ENCODE data around the gene SLC27A3. TPM values are rescaled to one million over a fixed set of nuclear protein-coding genes. Genes with fewer than 3 reads are reported as not detected.
A peak's percentile ranks its signal among the peaks of the same experiment; 100 is the strongest.

The SLC27A3 gene, protein sequence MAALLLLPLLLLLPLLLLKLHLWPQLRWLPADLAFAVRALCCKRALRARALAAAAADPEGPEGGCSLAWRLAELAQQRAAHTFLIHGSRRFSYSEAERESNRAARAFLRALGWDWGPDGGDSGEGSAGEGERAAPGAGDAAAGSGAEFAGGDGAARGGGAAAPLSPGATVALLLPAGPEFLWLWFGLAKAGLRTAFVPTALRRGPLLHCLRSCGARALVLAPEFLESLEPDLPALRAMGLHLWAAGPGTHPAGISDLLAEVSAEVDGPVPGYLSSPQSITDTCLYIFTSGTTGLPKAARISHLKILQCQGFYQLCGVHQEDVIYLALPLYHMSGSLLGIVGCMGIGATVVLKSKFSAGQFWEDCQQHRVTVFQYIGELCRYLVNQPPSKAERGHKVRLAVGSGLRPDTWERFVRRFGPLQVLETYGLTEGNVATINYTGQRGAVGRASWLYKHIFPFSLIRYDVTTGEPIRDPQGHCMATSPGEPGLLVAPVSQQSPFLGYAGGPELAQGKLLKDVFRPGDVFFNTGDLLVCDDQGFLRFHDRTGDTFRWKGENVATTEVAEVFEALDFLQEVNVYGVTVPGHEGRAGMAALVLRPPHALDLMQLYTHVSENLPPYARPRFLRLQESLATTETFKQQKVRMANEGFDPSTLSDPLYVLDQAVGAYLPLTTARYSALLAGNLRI
- total RNA-seq (2021; fragmentation: NEBNext Ultra II Directional; extraction: Animal tissue kit (Norgen Biotek cat#: 25700)) = 1 to 10 TPM; 5.0 to 7.0 (median 6.1) TPM
- long read RNA-seq, transcript SLC27A3-201 (10 exons, 3,351 nt) = major isoform, 6 of 8 reads
- long read RNA-seq, partial matches to known transcripts = 0 of 8 reads
- long read RNA-seq, other reads (novel, unspliced or antisense) = 2 of 8 reads

DNA sequence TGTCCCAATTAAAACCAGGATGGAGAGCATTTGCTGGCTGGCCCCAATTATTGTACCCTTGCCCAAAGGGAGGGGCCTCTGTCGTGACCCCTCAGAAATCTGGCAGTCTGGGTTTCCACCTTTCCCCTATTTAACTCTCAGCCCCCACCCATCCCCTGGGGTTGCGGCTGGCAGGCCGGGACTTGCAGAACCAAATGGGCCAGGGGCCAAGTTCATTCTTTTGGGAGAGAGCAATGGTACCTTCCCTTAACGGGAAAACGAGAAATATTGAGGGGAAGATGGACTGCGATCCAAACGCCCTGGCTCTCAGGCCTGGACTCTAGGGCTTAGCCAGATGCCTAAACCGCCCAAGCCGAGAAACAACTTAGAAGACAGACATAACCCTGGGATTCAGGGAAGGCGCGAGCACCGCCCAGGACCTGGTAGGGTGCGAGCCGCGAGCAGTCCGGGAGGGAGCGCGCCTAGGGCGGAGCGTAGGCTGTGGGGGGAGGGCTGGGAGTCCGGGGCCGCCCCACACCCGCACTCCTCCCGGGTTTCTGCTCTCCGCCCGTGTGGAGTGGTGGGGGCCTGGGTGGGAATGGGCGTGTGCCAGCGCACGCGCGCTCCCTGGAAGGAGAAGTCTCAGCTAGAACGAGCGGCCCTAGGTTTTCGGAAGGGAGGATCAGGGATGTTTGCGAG is at the start of gene SLC27A3:
Gene SLC27A3 (plus strand): TSS at position 628 of the 678 bp plus-strand sequence. CDS start 91 bp downstream, outside the sequence.
- peak within 1 kb of the TSS; percentile 85 for H3K4me3 Mint-ChIP-seq
- H3K4me1 Mint-ChIP-seq (ENCODE audit: low read depth) = peaks cover 17% of the 10 kb centered on the region
- TF ChIP-seq, protein P1, sequence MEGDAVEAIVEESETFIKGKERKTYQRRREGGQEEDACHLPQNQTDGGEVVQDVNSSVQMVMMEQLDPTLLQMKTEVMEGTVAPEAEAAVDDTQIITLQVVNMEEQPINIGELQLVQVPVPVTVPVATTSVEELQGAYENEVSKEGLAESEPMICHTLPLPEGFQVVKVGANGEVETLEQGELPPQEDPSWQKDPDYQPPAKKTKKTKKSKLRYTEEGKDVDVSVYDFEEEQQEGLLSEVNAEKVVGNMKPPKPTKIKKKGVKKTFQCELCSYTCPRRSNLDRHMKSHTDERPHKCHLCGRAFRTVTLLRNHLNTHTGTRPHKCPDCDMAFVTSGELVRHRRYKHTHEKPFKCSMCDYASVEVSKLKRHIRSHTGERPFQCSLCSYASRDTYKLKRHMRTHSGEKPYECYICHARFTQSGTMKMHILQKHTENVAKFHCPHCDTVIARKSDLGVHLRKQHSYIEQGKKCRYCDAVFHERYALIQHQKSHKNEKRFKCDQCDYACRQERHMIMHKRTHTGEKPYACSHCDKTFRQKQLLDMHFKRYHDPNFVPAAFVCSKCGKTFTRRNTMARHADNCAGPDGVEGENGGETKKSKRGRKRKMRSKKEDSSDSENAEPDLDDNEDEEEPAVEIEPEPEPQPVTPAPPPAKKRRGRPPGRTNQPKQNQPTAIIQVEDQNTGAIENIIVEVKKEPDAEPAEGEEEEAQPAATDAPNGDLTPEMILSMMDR (IDR thresholded peaks at IDR 0.05) = no peak
- DNase-seq = no peak
- H3K27me3 Mint-ChIP-seq (ENCODE audit: insufficient read depth) = peaks cover 8% of the 10 kb centered on the region
- 0 out of 2 replicates have a peak, but pooled peaks cover 4% of the 10 kb centered on the region for H3K36me3 Mint-ChIP-seq (ENCODE audit: low read depth)
- H3K9me3 Mint-ChIP-seq = no peaks in the 10 kb centered on the region
- peak within 1 kb of the TSS; percentile 47; the same call in 1 of the 2 replicates for H3K27ac Mint-ChIP-seq

DNA sequence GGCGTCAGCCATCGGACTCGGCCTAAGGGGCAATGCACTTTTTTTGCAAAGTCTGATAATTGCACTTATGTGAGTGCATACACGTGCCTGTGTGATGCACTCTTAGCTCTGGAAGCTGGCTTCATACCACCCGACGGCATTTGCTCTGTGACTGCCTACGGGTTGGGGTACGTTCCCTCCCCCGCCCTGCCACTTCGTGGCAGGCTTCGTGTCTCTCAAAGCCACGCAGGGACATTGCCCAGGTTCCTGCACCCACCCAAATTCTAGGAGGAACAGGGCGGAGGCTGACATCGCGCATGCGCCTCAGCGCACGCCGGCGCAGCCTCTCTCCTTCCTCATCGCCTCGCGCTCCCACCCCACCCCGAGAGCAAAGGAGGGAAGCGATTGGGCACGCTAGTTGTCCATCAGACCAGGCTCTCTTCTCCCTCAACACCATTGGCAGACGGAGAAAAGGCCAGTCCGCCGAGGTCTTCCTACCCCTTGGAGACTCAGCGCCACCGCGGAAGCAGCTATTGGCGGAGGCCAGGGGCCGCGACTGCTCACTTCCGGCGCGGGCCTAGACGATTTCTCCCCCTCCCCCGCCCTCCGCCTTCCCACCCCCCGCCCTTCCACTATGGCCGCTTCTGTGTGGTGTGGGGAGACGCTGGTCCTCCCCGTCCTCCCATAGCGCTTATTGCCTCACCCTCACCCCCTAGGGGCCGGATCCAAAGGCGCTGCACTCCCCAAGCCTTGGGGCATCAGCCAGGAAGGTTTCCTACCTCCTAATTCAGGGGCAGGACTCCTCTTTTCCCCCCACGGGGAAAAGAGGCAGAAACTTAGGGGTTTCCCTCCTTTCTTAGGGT is 47.5 kb upstream of the SLC27A3 start, which contains the start of gene INTS3:
Gene INTS3 (plus strand): TSS at position 588 of the 842 bp plus-strand sequence. CDS start 585 bp downstream, outside the sequence.
- Mint-ChIP-seq H3K9me3 (no peaks in the 10 kb centered on the region), H3K4me3 (peak within 1 kb of the TSS; percentile 93), H3K36me3 (ENCODE audit: low read depth) (peaks cover 16% of the 10 kb centered on the region)

DNA sequence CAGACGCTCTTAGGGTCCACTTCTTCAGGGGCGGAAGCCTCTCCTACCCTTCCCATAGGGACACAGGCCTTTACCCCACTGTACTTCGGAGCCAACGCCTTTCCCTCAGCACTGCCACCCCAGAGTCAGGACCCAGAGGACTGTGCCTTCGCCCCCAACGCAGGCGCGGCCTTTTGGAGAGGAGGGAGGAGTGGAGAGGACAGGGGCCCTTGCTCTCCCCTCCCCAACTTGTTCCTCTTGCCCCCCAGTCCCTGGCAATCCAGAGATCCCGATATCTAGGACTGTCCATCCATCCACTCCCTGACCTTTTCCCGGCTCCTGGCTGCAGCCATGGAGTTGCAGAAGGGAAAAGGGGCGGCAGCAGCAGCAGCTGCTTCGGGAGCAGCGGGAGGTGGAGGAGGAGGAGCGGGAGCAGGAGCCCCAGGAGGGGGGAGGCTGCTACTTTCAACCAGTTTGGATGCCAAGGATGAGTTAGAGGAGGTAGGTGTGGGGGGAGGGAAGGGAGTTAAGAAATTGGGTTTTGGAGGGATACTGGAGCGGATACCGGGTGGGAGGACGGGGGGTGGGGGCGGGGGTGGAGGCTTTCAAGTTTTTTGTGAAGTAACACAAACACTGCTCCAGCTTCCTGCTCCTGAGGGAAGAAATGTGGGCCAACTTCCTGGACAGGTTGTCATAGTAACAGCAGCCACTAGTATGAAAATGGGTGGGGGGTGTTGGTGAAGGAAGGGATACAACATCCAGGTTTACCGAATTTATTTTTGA is 46.7 kb upstream of the SLC27A3 start:
- H3K27me3 Mint-ChIP-seq (ENCODE audit: insufficient read depth) = peaks cover 3% of the 10 kb centered on the region
- H3K4me3 Mint-ChIP-seq = peak overlapping the region; percentile 93
- peaks cover 16% of the 10 kb centered on the region for H3K36me3 Mint-ChIP-seq (ENCODE audit: low read depth)
- H3K4me1 Mint-ChIP-seq (ENCODE audit: low read depth) = peaks cover 27% of the 10 kb centered on the region
- TF ChIP-seq, protein P1 (IDR thresholded peaks at IDR 0.05) = no peak; the same call in 1 of the 2 replicates
- H3K27ac Mint-ChIP-seq = peak overlapping the region; percentile 93
- H3K9me3 Mint-ChIP-seq = no peaks in the 10 kb centered on the region
- peak; percentile 15 for DNase-seq

More for the DNA sequence above, 47.5 kb upstream of the SLC27A3 start, which contains the start of gene INTS3:
- TF ChIP-seq, protein P1 (IDR thresholded peaks at IDR 0.05) = peak; percentile 46
- Mint-ChIP-seq H3K27me3 (ENCODE audit: insufficient read depth) (peaks cover 3% of the 10 kb centered on the region), H3K27ac (peak within 1 kb of the TSS; percentile 93), H3K4me1 (ENCODE audit: low read depth) (peaks cover 27% of the 10 kb centered on the region)
- peak; percentile 100 for DNase-seq

DNA sequence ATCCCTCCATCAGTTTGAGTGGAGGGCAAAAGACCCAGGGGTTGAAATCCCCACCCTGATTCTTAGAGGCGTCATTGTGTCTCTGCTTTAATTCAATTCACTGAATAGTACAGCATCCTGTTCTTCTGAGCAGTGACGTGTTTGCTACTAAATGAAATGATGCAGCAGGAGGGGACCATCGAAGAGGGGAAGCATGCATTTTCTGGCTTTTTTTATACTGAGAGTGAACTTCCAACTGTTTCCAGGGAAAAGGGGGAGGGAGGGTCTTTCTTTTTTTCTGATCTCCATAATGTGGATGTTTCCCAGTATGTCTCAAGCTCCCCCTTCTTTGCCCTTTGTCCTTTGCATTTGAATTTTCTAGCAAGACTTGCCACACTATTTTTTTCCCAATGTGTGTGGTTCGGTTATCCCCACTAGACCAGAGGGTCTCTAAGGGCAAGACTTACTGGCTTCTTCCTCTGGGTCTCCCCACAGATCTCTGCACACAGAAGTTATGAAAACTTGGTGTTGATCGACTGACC is 44.7 kb upstream of the SLC27A3 start:
- Mint-ChIP-seq H3K27ac (peak overlapping the region; percentile 64), H3K36me3 (ENCODE audit: low read depth) (peaks cover 16% of the 10 kb centered on the region)

More for the DNA sequence above, 44.7 kb upstream of the SLC27A3 start:
- peaks cover 32% of the 10 kb centered on the region for H3K4me1 Mint-ChIP-seq (ENCODE audit: low read depth)
- TF ChIP-seq, protein P1 (IDR thresholded peaks at IDR 0.05) = no peak
- H3K9me3 Mint-ChIP-seq = no peaks in the 10 kb centered on the region
- peaks cover 3% of the 10 kb centered on the region for H3K27me3 Mint-ChIP-seq (ENCODE audit: insufficient read depth)
- DNase-seq = no peak
- peak overlapping the region; percentile 93 for H3K4me3 Mint-ChIP-seq

Data from HFFc6 (cell line).